C4-2B (cell line): Measurements from ENCODE around the gene RNASE13.

Experiments used
- CTCF ChIP-seq: fragments of 450-650 bp; conservative IDR thresholded peaks from 2 replicates; pipeline ENCODE4 v1.5.1; 2017; ENCODE audit warnings: mild to moderate bottlenecking
- ZFX ChIP-seq: fragments of 450-650 bp; IDR thresholded peaks from 2 replicates; pipeline ENCODE4 v1.6.1; 2017

- TF ChIP-seq CTCF (no peak), ZFX (no peak)
Measured at GRCh38 chr14:21050597-21050996, 16.0 kb upstream of the RNASE13 start.
